GM12801 (cell line): ENCODE measurements around the gene CCL21.

Experiments
- CTCF ChIP-seq: IDR thresholded peaks from one replicate; pipeline ENCODE4 v1.5.1; 2011; ENCODE audit warnings: control low read depth; ENCODE audit not compliant: insufficient read length; ENCODE audit errors: extremely low read depth

The CCL21 gene

DNA sequence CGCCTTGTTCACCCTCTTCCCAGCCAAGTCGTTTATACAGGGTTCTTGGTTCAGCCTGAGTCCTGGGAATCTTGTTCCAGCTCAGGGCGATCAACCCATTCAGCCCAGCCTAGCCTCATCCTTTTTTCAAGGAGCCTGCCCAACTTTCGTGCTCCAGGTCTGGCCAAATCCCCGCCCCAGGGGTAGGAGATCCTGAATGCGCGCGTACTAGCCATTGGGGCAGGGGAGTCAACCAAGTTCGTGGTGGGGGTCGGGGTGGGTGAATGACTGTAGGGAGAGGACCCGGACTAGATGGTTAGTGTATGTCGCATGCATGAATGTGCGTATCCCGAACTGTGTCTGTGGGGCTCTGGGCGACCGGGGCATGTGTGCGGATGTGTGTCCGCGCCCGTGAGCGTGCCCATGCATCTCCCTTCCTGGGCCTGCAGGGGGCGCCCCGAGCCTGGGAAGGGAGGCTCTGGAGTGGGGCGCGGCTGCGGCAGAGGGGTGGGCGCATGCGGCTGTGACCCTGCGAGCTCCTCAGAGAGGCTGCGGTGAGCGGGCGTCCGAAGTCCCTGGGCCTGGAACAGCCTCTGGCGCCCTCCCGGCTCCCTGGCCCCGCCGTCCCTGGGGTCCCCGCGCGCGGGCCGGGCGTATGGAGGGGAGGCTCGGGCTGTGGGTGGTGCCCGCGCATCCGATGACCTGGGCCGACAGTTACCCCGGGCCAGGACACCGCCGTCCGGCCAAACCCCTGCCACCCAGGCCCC lies 8.7 kb downstream of the CCL21 start:
- no peak for TF ChIP-seq CTCF

GRCh38 chr9:34694811-34695210 lies 15.1 kb downstream of the CCL21 start:
- TF ChIP-seq CTCF = no peak

DNA sequence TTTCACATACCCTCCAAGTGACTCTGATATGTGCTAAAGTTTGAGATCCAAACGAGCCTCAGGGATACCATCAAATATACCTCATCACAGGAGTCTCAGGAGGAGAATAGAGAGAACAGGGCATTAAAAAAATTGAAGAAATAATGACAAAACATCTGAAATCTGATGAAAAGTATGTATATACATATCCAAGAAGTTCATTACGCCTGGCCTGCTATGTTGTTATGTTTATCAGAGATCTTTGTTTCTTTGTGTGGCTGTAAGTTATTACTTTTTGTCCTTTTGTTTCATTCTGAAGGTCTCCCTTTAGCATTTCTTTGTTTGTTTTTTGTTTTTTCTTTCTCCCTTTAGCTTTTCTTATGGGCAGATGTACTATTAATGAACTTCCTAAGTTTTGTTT lies 16.4 kb downstream of the CCL21 start:
- no peak for TF ChIP-seq CTCF

DNA sequence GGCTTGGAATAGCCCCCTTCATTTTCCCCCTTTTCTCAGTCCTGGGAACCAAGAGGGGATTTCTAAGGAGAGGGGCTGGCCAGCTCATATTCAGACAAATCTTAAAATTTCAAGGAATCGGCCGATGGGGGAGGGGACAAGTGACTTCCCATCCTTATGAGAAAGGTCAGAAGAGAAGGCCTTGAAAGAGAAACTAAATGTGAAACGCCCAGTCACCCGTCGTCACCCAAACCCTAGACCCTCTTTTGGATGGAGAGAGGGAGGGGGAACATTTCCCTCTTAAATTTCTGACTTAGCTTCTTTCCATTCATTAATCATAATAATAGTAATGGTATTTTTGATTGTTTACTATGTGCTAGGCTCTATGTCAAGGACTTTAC lies 18.0 kb downstream of the CCL21 start:
- no peak for TF ChIP-seq CTCF

DNA sequence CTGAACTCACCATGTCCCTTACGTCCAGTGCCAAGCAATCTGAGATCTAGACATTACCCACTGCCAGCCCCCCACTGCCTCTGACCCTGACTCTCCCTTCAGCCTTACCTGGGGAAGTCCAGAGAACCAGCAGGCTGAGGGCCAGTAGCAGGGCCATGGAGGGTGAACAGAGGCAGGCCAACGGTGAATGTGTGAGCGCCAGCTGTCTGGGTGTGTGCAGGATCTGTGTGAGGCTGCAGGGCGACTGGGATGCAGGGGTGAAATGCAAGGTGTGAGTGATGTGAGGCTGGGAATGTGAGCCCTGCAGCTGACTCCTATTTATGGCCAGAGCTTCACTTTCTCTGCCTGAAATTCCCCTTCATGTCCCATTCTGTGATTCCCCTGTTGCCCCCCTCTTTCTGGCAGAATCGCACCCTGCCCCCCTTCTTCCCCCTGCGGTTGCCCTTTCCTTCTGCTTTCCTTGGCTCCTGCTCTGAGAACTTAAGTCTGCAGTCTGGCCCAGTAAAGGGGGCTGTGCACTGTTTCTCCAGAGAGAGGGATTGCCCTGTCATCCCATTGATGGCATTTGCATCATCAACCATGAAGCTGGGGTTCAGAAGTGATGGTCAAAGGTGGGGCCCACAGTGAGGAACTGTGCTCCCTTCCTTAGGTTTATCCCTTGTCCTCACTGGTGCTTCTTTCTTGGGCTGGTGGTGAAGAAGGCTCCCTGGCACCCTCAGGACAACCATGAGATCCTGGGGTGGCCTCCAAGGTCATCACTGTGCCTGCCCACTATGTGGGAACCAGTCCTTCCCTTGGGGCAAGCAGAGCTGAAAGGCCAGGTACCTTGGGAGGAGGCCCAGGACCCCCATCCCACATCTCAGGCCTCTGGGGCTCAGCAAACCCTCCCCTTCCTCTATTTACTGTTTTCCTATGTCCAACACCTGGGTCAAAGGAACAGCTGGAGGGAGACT lies 18.7 kb downstream of the CCL21 start, which contains the start of gene CCL19:
TSS of gene CCL19 (minus strand) at position 294 of the 953 bp plus-strand sequence. CDS start at position 157, 137 bp downstream.
- TF ChIP-seq CTCF = no peak

- no peak for TF ChIP-seq CTCF
These were observed 20.4 kb downstream of the CCL21 start for GRCh38 chr9:34689512-34689911.

GRCh38 chr9:34689116-34689470 lies 20.8 kb downstream of the CCL21 start:
- no peak for TF ChIP-seq CTCF
